Lower leg skin (tissue), 4 donors: ENCODE measurements around the gene RAD21L1. TPM values are rescaled to one million over a fixed set of nuclear protein-coding genes. Genes with fewer than 3 reads are reported as not detected.

ENCODE experiments used
- DNase-seq, 2 donors: peaks; one replicate each; pipeline ENCODE4 v3.0.0-alpha.2; 2019; ENCODE audit warnings: low spot score in 2 of 2
- H3K4me3 ChIP-seq: fragments of 200-600 bp; sonication (generic); 2 replicates; pipeline ENCODE4 v1.5.1; 2017; ENCODE audit warnings: mild to moderate bottlenecking, low read depth; ENCODE audit not compliant: poor library complexity, severe bottlenecking
- CTCF ChIP-seq, 3 donors: fragments of 450-650 bp; IDR thresholded peaks; one replicate each; pipeline ENCODE4 v1.5.1; 2016; ENCODE audit warnings: antibody characterized with exemption in 3 of 3, mild to moderate bottlenecking in 3 of 3, moderate library complexity in 2 of 3
- POLR2A ChIP-seq, 2 donors: fragments of 450-650 bp; IDR thresholded peaks; one replicate each; pipeline ENCODE4 v1.6.1; 2016 to 2017; ENCODE audit warnings: antibody characterized with exemption in 2 of 2, mild to moderate bottlenecking in 1 of 2, moderate library complexity in 1 of 2
- WGBS, 2 donors: methylation state at CpG; one replicate each; pipeline ENCODE4 v1.1.5; 2018; 5-methylcytosine and 5-hydroxymethylcytosine counted together
- intact Hi-C: fragments of 100-400 bp; cut with DNase I; formaldehyde crosslinking; loops from one replicate; pipeline ENCODE4 v1.15.0; 2023; ENCODE audit warnings: low total_unique reads
- total RNA-seq, 4 donors: library from RNA; depleted of rRNA; stranded (reverse); fragments of >200 nt; gene quantifications; one replicate each; pipeline ENCODE4 v1.1.0, GENCODE V29; 2016

RAD21L1 gene
- total RNA-seq, 4 donors from 2014 or later, result 0.38 TPM; not detected in 3

- no peak for DNase-seq
- intact Hi-C loops, result no loop called here
- no peak overlapping the region for H3K4me3 ChIP-seq
- TF ChIP-seq POLR2A (IDR thresholded peaks at IDR 0.05) (no peak), CTCF (IDR thresholded peaks at IDR 0.05) (no peak)
- WGBS, 2 donors, result 90 to 95% methylated on average over 17 of the region's 18 CpGs
Measured at GRCh38 chr20:1300083-1300840, 74.4 kb downstream of the RAD21L1 start.

GRCh38 chr20:1301031-1301529, 75.2 kb downstream of the RAD21L1 start:
- H3K4me3 ChIP-seq, result no peak overlapping the region
- 69 to 74% methylated on average over 9 of the region's 9 CpGs for WGBS, 2 donors
- TF ChIP-seq CTCF (IDR thresholded peaks at IDR 0.05), result no peak
- no peak for TF ChIP-seq POLR2A (IDR thresholded peaks at IDR 0.05)
- intact Hi-C loops, result no loop called here
- DNase-seq, result no peak

GRCh38 chr20:1302685-1303541, 77.1 kb downstream of the RAD21L1 start:
- 79 to 81% methylated on average over 12 of the region's 12 CpGs for WGBS, 2 donors
- H3K4me3 ChIP-seq, result no peak overlapping the region
- intact Hi-C loops, result no loop called here
- no peak for TF ChIP-seq POLR2A (IDR thresholded peaks at IDR 0.05)
- TF ChIP-seq CTCF (IDR thresholded peaks at IDR 0.05), result no peak
- no peak for DNase-seq

GRCh38 chr20:1304710-1305515, 79.1 kb downstream of the RAD21L1 start:
- intact Hi-C loops, result no loop called here
- 85 to 86% methylated on average over 18 to 27 of the region's 31 CpGs for WGBS, 2 donors
- no peak overlapping the region for H3K4me3 ChIP-seq
- no peak for DNase-seq
- TF ChIP-seq POLR2A (IDR thresholded peaks at IDR 0.05), result no peak

Other genes with a start within 250 kb of the RAD21L1 start
- gene RSPO4, start 223.7 kb upstream of the RAD21L1 start, total RNA-seq, result under 1 TPM in 2 of 4 donors, not detected in 2; 0.13 to 0.59 TPM
- 100 to 1,000 TPM in 1 of 4 donors, 10 to 100 TPM in 3; 82.7 to 270 (median 94.7) TPM for gene PSMF1, start 107.4 kb upstream of the RAD21L1 start, total RNA-seq
- gene TMEM74B, start 41.1 kb upstream of the RAD21L1 start, total RNA-seq, result 10 to 100 TPM in 1 of 4 donors, 1 to 10 TPM in 3; 4.1 to 11.6 (median 7.3) TPM
- 1 to 10 TPM in 1 of 4 donors, under 1 TPM in 2, not detected in 1; 0.49 to 1.4 (median 0.52) TPM for gene C20orf202, start 22.6 kb upstream of the RAD21L1 start, total RNA-seq
- 1 to 10 TPM in 3 of 4 donors, under 1 TPM in 1; 0.25 to 2.8 (median 2.1) TPM for gene SNPH, start 40.2 kb downstream of the RAD21L1 start, total RNA-seq
- gene SDCBP2, start 103.1 kb downstream of the RAD21L1 start, total RNA-seq, result 100 to 1,000 TPM; 141 to 206 (median 181) TPM
- gene FKBP1A, start 167.0 kb downstream of the RAD21L1 start, total RNA-seq, result 100 to 1,000 TPM in 1 of 4 donors, 10 to 100 TPM in 3; 72.6 to 133 (median 87.5) TPM
- gene NSFL1C, start 240.8 kb downstream of the RAD21L1 start, total RNA-seq, result 10 to 100 TPM; 56.9 to 76.2 (median 63.5) TPM